ENCODE results near the gene TMEM167B.
A peak's percentile ranks its signal among the peaks of the same experiment; 100 is the strongest.

GRCh38 chr1:109099938-109100773 lies 9.6 kb downstream of the TMEM167B start:
- TF ChIP-seq CTCF (IDR thresholded peaks at IDR 0.05; ENCODE audit: poor library complexity), result peak; percentile 85
- TF ChIP-seq EZH2 (IDR thresholded peaks at IDR 0.05; ENCODE audit: borderline replicate concordance), result no peak
- no peak for TF ChIP-seq EZH2phosphoT487 (IDR thresholded peaks at IDR 0.05; ENCODE audit: low read depth, severe bottlenecking, unreplicated experiment)
